HepG2 (cell line): ENCODE data around the gene CBFA2T2. TPM values are rescaled to one million over a fixed set of nuclear protein-coding genes. Genes with fewer than 3 reads are reported as not detected.

Experiments used
- CAMTA2 ChIP-seq: sonication (generic); formaldehyde crosslinking; IDR thresholded peaks from 2 replicates; pipeline ENCODE4 v1.4.0; 2020; ENCODE audit warnings: mild to moderate bottlenecking, missing genetic modification reagents, borderline replicate concordance
- HIVEP1 ChIP-seq: sonication (generic); formaldehyde crosslinking; IDR thresholded peaks from 2 replicates; pipeline ENCODE4 v1.4.0; 2020; ENCODE audit warnings: mild to moderate bottlenecking, missing genetic modification reagents
- POLR2G ChIP-seq: fragments of 200-400 bp; formaldehyde crosslinking; IDR thresholded peaks from 2 replicates; pipeline ENCODE4 v1.6.1; 2018; ENCODE audit warnings: mild to moderate bottlenecking, low read depth, low read length, moderate library complexity
- RAD21 ChIP-seq: fragments of 450-650 bp; formaldehyde crosslinking; IDR thresholded peaks from 2 replicates; pipeline ENCODE4 v1.5.0; 2020; ENCODE audit warnings: mild to moderate bottlenecking
- SSRP1 ChIP-seq: IDR thresholded peaks from 2 replicates; pipeline ENCODE4 v1.6.1; 2016; ENCODE audit warnings: control low read depth
- ZBTB7A ChIP-seq: sonication (generic); formaldehyde crosslinking; IDR thresholded peaks from 2 replicates; pipeline ENCODE4 v1.8.0; 2022; ENCODE audit warnings: mild to moderate bottlenecking, missing genetic modification reagents
- ZC3H13 ChIP-seq: sonication (generic); formaldehyde crosslinking; IDR thresholded peaks from 2 replicates; pipeline ENCODE4 v1.8.1; 2023; ENCODE audit warnings: mild to moderate bottlenecking, missing genetic modification reagents, moderate library complexity
- ZNF318 ChIP-seq: sonication (generic); formaldehyde crosslinking; IDR thresholded peaks from 2 replicates; pipeline ENCODE4 v1.4.0; 2020; ENCODE audit warnings: mild to moderate bottlenecking, missing genetic modification reagents
- ZNF770 ChIP-seq: sonication (generic); formaldehyde crosslinking; IDR thresholded peaks from 2 replicates; pipeline ENCODE4 v1.5.0; 2020; ENCODE audit warnings: mild to moderate bottlenecking, missing genetic modification reagents
- ZSCAN31 ChIP-seq: sonication (generic); formaldehyde crosslinking; IDR thresholded peaks from 2 replicates; pipeline ENCODE4 v1.5.0; 2020; ENCODE audit warnings: low read depth, mild to moderate bottlenecking, missing genetic modification reagents
- polyA plus RNA-seq, 8 experiments: library from polyadenylated mRNA; depleted of rRNA in 3 of 8; stranded (reverse) in 7 of 8; unstranded in 1 of 8; fragments of >200 nt; fragmentation: Illumina TruSeq in 4 of 8; extraction: Trizol in 4 of 8; gene quantifications; 2 replicates each; pipeline versions ENCODE4 v1.2.1 to v1.2.3, GENCODE V29; 2011 to 2016; ENCODE audit warnings: low read depth in 4 of 8, missing spikeins in 1 of 8, mixed read lengths in 1 of 8; ENCODE audit not compliant: insufficient read depth in 1 of 8
- total RNA-seq, 5 experiments: library from RNA; depleted of rRNA; stranded (reverse); fragments of >200 nt; fragmentation: Illumina TruSeq; extraction: Trizol; gene quantifications; 2 replicates each; pipeline ENCODE4 v1.2.3, GENCODE V29; 2016; ENCODE audit warnings: low read depth in 1 of 5
- TF ChIP-seq, protein P1 (sequence below): sonication (generic); formaldehyde crosslinking; IDR thresholded peaks from 2 replicates; pipeline ENCODE4 v1.5.1; 2020; ENCODE audit warnings: mild to moderate bottlenecking, moderate library complexity, missing genetic modification reagents
- TF ChIP-seq, protein P2 (sequence below): IDR thresholded peaks from 2 replicates; pipeline ENCODE4 v1.6.1; 2018; ENCODE audit warnings: missing genetic modification reagents
- TF ChIP-seq, protein P3 (sequence below): IDR thresholded peaks from 2 replicates; pipeline ENCODE4 v1.6.1; 2016; ENCODE audit warnings: mild to moderate bottlenecking

CBFA2T2 gene
- total and polyA plus RNA-seq, 2 of the 13 experiments (the other 11 are each of a cell fraction or from before 2014, with no cell fraction given), result 6.3 to 21.2 TPM

- TF ChIP-seq ZNF318 (CRISPR knock-in tag) (peak; percentile 57; the same call in 1 of the 2 replicates), ZC3H13 (CRISPR knock-in tag) (peak; percentile 46; the same call in 1 of the 2 replicates), HIVEP1 (CRISPR knock-in tag) (peak; percentile 75; the same call in 1 of the 2 replicates), POLR2G (peak; percentile 59; the same call in 1 of the 2 replicates), SSRP1 (0 out of 2 replicates have a peak, but pooled peaks have one; percentile 40), ZSCAN31 (CRISPR knock-in tag) (0 out of 2 replicates have a peak, but pooled peaks have one; percentile 43), RAD21 (CRISPR knock-in tag) (0 out of 2 replicates have a peak, but pooled peaks have one; percentile 9), ZNF770 (peak; percentile 95), ZBTB7A (CRISPR knock-in tag) (0 out of 2 replicates have a peak, but pooled peaks have one; percentile 18), CAMTA2 (CRISPR knock-in tag) (0 out of 2 replicates have a peak, but pooled peaks have one; percentile 50)
- TF ChIP-seq, protein P1, sequence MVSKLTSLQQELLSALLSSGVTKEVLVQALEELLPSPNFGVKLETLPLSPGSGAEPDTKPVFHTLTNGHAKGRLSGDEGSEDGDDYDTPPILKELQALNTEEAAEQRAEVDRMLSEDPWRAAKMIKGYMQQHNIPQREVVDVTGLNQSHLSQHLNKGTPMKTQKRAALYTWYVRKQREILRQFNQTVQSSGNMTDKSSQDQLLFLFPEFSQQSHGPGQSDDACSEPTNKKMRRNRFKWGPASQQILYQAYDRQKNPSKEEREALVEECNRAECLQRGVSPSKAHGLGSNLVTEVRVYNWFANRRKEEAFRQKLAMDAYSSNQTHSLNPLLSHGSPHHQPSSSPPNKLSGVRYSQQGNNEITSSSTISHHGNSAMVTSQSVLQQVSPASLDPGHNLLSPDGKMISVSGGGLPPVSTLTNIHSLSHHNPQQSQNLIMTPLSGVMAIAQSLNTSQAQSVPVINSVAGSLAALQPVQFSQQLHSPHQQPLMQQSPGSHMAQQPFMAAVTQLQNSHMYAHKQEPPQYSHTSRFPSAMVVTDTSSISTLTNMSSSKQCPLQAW (CRISPR knock-in tag), result 0 out of 2 replicates have a peak, but pooled peaks have one; percentile 20
- TF ChIP-seq, protein P2, sequence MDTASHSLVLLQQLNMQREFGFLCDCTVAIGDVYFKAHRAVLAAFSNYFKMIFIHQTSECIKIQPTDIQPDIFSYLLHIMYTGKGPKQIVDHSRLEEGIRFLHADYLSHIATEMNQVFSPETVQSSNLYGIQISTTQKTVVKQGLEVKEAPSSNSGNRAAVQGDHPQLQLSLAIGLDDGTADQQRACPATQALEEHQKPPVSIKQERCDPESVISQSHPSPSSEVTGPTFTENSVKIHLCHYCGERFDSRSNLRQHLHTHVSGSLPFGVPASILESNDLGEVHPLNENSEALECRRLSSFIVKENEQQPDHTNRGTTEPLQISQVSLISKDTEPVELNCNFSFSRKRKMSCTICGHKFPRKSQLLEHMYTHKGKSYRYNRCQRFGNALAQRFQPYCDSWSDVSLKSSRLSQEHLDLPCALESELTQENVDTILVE (CRISPR knock-in tag), result no peak
- TF ChIP-seq, protein P3, sequence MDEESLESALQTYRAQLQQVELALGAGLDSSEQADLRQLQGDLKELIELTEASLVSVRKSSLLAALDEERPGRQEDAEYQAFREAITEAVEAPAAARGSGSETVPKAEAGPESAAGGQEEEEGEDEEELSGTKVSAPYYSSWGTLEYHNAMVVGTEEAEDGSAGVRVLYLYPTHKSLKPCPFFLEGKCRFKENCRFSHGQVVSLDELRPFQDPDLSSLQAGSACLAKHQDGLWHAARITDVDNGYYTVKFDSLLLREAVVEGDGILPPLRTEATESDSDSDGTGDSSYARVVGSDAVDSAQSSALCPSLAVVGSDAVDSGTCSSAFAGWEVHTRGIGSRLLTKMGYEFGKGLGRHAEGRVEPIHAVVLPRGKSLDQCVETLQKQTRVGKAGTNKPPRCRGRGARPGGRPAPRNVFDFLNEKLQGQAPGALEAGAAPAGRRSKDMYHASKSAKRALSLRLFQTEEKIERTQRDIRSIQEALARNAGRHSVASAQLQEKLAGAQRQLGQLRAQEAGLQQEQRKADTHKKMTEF, result 0 out of 2 replicates have a peak, but pooled peaks have one; percentile 11
These were observed 160.3 kb downstream of the CBFA2T2 start (continued) for GRCh38 chr20:33650111-33650752.
